Ascending aorta (tissue), 2 donors: Measurements from ENCODE around the gene PANK2. TPM values are rescaled to one million over a fixed set of nuclear protein-coding genes. Genes with fewer than 3 reads are reported as not detected.
A peak's percentile ranks its signal among the peaks of the same experiment; 100 is the strongest.
"Not testable (repeated sequence)": the region's sequence is repeated elsewhere in the genome, so short reads cannot be mapped to it uniquely, and the experiment has no call there.

Experiments
- DNase-seq, 2 donors: peaks; one replicate each; pipeline ENCODE4 v3.0.0-alpha.2; 2019; ENCODE audit warnings: low spot score in 2 of 2
- H3K27ac ChIP-seq, 2 donors: fragments of 200-600 bp; sonication (generic); one replicate each; pipeline ENCODE4 v1.5.1; 2016 to 2017; ENCODE audit warnings: mild to moderate bottlenecking in 1 of 2
- H3K27me3 ChIP-seq: fragments of 200-600 bp; sonication (generic); one replicate; pipeline ENCODE4 v1.5.1; 2017
- H3K36me3 ChIP-seq, 2 donors: fragments of 200-600 bp; sonication (generic); one replicate each; pipeline ENCODE4 v1.5.1; 2016
- H3K4me1 ChIP-seq, 2 donors: fragments of 200-600 bp; sonication (generic); one replicate each; pipeline ENCODE4 v1.5.1; 2016 to 2017; ENCODE audit warnings: mild to moderate bottlenecking in 1 of 2
- H3K4me3 ChIP-seq, 2 donors: fragments of 200-600 bp; sonication (generic); one replicate each; pipeline ENCODE4 v1.5.1; 2016 to 2017; ENCODE audit warnings: mild to moderate bottlenecking in 1 of 2
- H3K9me3 ChIP-seq, 2 donors: fragments of 200-600 bp; sonication (generic); one replicate each; pipeline ENCODE4 v1.5.1; 2016
- CTCF ChIP-seq, 3 experiments: fragments of 200-600 bp in 2 of 3; fragments of 450-650 bp in 1 of 3; sonication (generic) in 2 of 3; IDR thresholded peaks; one replicate each; pipeline ENCODE4 v1.5.1; 2016 to 2019; ENCODE audit warnings: antibody characterized with exemption in 3 of 3, mild to moderate bottlenecking in 1 of 3, moderate library complexity in 1 of 3
- intact Hi-C: fragments of 100-400 bp; cut with DNase I; formaldehyde crosslinking; loops from one replicate; pipeline ENCODE4 v1.15.1; 2023
- total RNA-seq: library from RNA; depleted of rRNA; stranded (reverse); fragments of >200 nt; gene quantifications from one replicate; pipeline ENCODE4 v1.1.0, GENCODE V29; 2016

The PANK2 gene
- total RNA-seq, 1 donor from 2014 or later, result 81.1 TPM

DNA sequence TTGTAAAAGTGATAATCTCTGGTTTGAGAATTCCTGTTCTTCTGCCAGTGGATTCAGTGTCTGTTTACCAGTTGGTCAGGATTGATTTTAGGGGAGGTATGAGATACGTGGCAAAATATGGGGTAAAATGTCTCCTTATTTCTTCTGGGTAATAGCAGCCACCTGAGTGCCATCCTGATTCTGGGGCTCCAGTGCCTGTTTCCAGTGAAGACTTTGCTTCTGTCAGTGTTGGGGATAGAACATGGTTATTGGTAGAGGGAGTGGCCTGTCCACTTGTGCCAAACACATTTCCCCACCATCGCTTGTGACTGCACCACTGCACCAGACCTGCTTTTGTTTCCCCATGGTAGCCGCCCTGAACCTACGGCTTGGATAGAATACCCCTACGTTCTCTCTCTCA lies 15.7 kb downstream of the PANK2 start:
- intact Hi-C loops, result no loop called here
- H3K4me1 ChIP-seq, result peaks cover 13 to 60% of the 10 kb centered on the region in 2 donors
- H3K27me3 ChIP-seq, result no peaks in the 10 kb centered on the region
- no peak overlapping the region for H3K4me3 ChIP-seq
- H3K9me3 ChIP-seq, result no peaks in the 10 kb centered on the region
- TF ChIP-seq CTCF (IDR thresholded peaks at IDR 0.05), result no peak
- peak overlapping the region in 1 of 2 donors; percentile 32 for H3K27ac ChIP-seq
- peaks cover 10 to 14% of the 10 kb centered on the region in 2 donors for H3K36me3 ChIP-seq
- DNase-seq, result no peak

DNA sequence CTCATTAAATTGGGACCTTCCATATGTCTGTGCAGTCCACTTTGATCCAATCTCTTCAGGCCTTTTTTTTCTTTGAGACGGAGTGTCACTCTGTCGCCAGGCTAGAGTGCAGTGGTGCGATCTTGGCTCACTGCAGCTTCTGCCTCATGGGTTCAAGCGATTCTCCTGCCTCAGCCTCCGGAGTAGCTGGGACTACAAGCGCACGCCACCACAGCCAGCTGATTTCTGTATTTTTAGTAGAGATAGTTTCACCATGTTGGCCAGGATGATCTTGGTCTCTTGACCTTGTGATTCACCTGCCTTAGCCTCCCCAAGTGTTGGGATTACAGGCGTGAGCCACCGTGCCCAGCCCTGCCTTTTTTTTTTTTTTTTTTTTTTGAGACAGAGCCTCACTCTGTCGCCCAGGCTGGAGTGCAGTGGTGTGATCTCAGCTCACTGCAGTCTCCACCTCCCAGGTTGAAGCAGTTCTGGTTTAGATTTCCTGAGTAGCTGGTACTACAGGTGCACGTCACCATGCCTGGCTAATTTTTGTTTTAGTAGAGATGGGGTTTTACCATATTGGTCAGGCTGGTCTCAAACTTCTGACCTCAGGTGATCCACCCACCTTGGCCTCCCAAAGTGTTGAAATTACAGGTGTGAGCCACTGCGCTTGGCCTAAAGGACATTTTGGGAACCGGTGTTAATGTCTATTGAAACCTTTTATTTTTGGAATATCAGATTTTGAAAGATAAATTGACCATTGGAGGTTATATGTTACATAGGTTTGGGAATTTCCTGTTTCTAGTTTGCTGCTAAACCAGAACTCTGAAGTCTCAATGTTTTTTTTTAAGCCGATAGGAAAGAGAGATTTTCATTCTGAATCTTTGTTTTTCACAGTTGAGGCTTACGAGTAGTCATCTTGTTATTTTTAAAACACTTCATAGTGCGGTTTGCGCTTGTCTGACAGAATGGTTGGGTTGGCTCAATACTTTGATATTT lies 17.8 kb downstream of the PANK2 start:
- H3K27me3 ChIP-seq, intact Hi-C loops, H3K4me3 ChIP-seq, DNase-seq, H3K9me3 ChIP-seq: not testable (repeated sequence)
- Histone ChIP-seq H3K4me1 (peaks cover 13 to 42% of the 10 kb centered on the region in 2 donors), H3K27ac (peak overlapping the region in 1 of 2 donors; percentile 56), H3K36me3 (peaks cover 32 to 35% of the 10 kb centered on the region in 2 donors)

GRCh38 chr20:3908667-3909066 lies 19.5 kb downstream of the PANK2 start:
- Histone ChIP-seq H3K36me3 (peaks cover 47 to 49% of the 10 kb centered on the region in 2 donors), H3K4me3 (no peak overlapping the region), H3K9me3 (no peaks in the 10 kb centered on the region), H3K4me1 (peaks cover 6 to 33% of the 10 kb centered on the region in 2 donors), H3K27ac (peak overlapping the region in 1 of 2 donors; percentile 33), H3K27me3 (no peaks in the 10 kb centered on the region)
- intact Hi-C loops, result no loop called here
- no peak for DNase-seq
- TF ChIP-seq CTCF (IDR thresholded peaks at IDR 0.05), result no peak

DNA sequence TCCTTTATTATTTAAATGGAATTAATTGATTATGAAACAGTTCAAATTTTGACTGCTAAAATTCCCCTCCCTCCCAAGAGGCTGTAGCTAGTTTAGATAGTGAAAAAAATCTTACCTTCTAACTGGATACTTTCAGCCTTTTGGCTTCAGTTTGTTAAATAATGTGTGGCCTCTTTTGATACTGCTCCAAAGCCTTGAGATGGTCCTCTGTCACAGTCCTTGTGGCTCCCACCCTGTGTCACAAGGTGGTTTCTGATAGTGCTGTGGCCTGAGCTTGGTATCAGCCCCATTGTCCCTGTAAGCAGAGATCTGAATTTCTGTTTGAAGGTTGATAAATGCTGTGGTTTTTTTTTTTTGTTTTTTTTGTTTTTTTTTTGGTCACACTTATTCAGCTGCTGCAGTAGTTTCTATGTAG lies 20.8 kb downstream of the PANK2 start:
- H3K27ac ChIP-seq, result no peak overlapping the region
- intact Hi-C loops, result no loop called here
- H3K9me3 ChIP-seq, result no peaks in the 10 kb centered on the region
- no peak overlapping the region for H3K4me3 ChIP-seq
- no peaks in the 10 kb centered on the region for H3K27me3 ChIP-seq
- no peak for TF ChIP-seq CTCF (IDR thresholded peaks at IDR 0.05)
- peaks cover 4 to 31% of the 10 kb centered on the region in 2 donors for H3K4me1 ChIP-seq
- DNase-seq, result no peak
- peaks cover 59 to 60% of the 10 kb centered on the region in 2 donors for H3K36me3 ChIP-seq

GRCh38 chr20:3910853-3911252 lies 21.7 kb downstream of the PANK2 start:
- no peaks in the 10 kb centered on the region for H3K27me3 ChIP-seq
- no peak for TF ChIP-seq CTCF (IDR thresholded peaks at IDR 0.05)
- intact Hi-C loops, result no loop called here

DNA sequence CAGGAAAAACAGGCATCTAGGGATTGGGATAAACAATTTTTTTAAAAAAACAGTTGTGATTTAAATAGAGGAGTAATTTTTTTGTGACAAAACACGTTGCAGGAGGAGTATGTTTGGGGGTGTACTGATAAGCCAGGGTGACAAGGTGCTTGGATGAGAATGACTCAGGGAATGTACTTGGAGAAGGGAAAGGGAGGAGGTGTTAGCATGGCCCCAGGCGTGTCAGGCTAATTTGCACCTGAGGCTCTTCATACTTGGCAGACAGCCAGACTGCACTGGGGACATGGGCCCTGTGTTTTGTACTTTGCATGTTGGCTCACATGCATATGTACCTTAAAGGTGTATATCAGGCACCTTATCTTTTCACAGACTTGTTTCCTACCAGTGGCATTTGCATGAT lies 22.8 kb downstream of the PANK2 start:
- Histone ChIP-seq H3K4me1 (peaks cover 4 to 19% of the 10 kb centered on the region in 2 donors), H3K27ac (no peak overlapping the region), H3K9me3 (no peaks in the 10 kb centered on the region), H3K4me3 (no peak overlapping the region), H3K36me3 (peaks cover 64 to 68% of the 10 kb centered on the region in 2 donors), H3K27me3 (no peaks in the 10 kb centered on the region)
- no peak for TF ChIP-seq CTCF (IDR thresholded peaks at IDR 0.05)
- DNase-seq, result no peak
- intact Hi-C loops, result no loop called here

More at GRCh38 chr20:3910853-3911252, 21.7 kb downstream of the PANK2 start:
- DNase-seq, result no peak
- no peaks in the 10 kb centered on the region for H3K9me3 ChIP-seq
- H3K4me3 ChIP-seq, result no peak overlapping the region
- H3K4me1 ChIP-seq, result peaks cover 4 to 26% of the 10 kb centered on the region in 2 donors
- no peak overlapping the region for H3K27ac ChIP-seq
- peaks cover 62 to 65% of the 10 kb centered on the region in 2 donors for H3K36me3 ChIP-seq
